ENCODE data around the gene RLBP1.

- TF ChIP-seq REST (IDR thresholded peaks at IDR 0.05; ENCODE audit: unreplicated experiment): no peak
- no peak for TF ChIP-seq EZH2 (IDR thresholded peaks at IDR 0.05; ENCODE audit: low read depth, unreplicated experiment)
- no peak for TF ChIP-seq CTCF (conservative IDR thresholded peaks at IDR 0.05; ENCODE audit: low read depth in 2 of 2)
- TF ChIP-seq POLR2AphosphoS5 (IDR thresholded peaks at IDR 0.05; ENCODE audit: low read depth): no peak
- TF ChIP-seq EZH2phosphoT487 (IDR thresholded peaks at IDR 0.05; ENCODE audit: unreplicated experiment): no peak
Measured at GRCh38 chr15:89221543-89221942, at the start of gene RLBP1.
